ENCODE measurements around the gene MRPL17.
"Not testable (repeated sequence)": the region's sequence is repeated elsewhere in the genome, so short reads cannot be mapped to it uniquely, and the experiment has no call there.

DNA sequence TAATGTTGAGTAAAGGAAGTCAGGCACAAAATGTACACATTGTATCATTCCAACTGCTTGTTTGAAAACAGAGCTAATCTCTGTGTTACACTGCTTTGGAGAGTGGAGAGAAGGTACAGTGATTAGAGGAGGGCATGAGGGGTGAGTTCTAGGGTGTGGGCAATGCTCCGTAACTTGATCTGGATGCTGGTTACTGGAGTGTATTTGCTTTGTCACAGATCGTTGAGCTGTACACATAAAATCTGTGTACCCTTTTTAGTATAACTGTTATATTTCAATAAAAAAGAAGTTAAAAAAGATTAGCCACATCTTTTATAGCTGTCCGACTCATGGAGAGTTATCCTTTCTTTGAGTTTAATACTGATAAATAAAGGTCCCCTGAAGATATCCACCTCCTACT lies 18.8 kb upstream of the MRPL17 start:
- not testable (repeated sequence) for TF ChIP-seq POLR2AphosphoS5, POLR2A, EP300 (IDR thresholded peaks at IDR 0.05)
- TF ChIP-seq, protein P1, sequence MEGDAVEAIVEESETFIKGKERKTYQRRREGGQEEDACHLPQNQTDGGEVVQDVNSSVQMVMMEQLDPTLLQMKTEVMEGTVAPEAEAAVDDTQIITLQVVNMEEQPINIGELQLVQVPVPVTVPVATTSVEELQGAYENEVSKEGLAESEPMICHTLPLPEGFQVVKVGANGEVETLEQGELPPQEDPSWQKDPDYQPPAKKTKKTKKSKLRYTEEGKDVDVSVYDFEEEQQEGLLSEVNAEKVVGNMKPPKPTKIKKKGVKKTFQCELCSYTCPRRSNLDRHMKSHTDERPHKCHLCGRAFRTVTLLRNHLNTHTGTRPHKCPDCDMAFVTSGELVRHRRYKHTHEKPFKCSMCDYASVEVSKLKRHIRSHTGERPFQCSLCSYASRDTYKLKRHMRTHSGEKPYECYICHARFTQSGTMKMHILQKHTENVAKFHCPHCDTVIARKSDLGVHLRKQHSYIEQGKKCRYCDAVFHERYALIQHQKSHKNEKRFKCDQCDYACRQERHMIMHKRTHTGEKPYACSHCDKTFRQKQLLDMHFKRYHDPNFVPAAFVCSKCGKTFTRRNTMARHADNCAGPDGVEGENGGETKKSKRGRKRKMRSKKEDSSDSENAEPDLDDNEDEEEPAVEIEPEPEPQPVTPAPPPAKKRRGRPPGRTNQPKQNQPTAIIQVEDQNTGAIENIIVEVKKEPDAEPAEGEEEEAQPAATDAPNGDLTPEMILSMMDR (IDR thresholded peaks at IDR 0.05): not testable (repeated sequence)
